OCI-M2 (cell line): ENCODE results near the gene HIP1R.

ENCODE experiments used
- DNase-seq: peaks from one replicate; lab custom pipeline; 2025; ENCODE audit not compliant: unreplicated experiment; lab: John Stamatoyannopoulos, UW

HIP1R gene

GRCh38 chr12:122834104-122834920 is 945 bp upstream of the HIP1R start:
- DNase-seq: no peak

- no peak for DNase-seq
These were observed 431 bp downstream of the HIP1R start for GRCh38 chr12:122835750-122836026.

GRCh38 chr12:122836027-122836921 is 1.0 kb downstream of the HIP1R start:
- no peak for DNase-seq

GRCh38 chr12:122837306-122838265 is 2.3 kb downstream of the HIP1R start:
- DNase-seq: no peak

- no peak for DNase-seq
These were observed 3.6 kb downstream of the HIP1R start for GRCh38 chr12:122838841-122839240.

GRCh38 chr12:122839907-122840554 is 4.8 kb downstream of the HIP1R start:
- DNase-seq: no peak

GRCh38 chr12:122840580-122841513 is 5.6 kb downstream of the HIP1R start:
- DNase-seq: no peak

- no peak for DNase-seq
These were observed 6.5 kb downstream of the HIP1R start for GRCh38 chr12:122841544-122842321.

- DNase-seq: no peak
These were observed 7.5 kb downstream of the HIP1R start for GRCh38 chr12:122842505-122843405.

GRCh38 chr12:122843455-122843854 is 8.2 kb downstream of the HIP1R start:
- DNase-seq: no peak

GRCh38 chr12:122844366-122844971 is 9.2 kb downstream of the HIP1R start:
- no peak for DNase-seq

GRCh38 chr12:122845041-122845864 is 10.0 kb downstream of the HIP1R start:
- DNase-seq: no peak

- no peak for DNase-seq
These were observed 10.8 kb downstream of the HIP1R start for GRCh38 chr12:122845865-122846621.

GRCh38 chr12:122846622-122847515 is 11.6 kb downstream of the HIP1R start:
- no peak for DNase-seq

- no peak for DNase-seq
These were observed 12.2 kb downstream of the HIP1R start for GRCh38 chr12:122847516-122847836.
